Stimulated activated CD4-positive, alpha-beta T cell treated with anti-CD3 and anti-CD28 coated beads, Interleukin-12 subunit alpha, Interleukin-12 subunit beta, amount 100 ng/mL, for 48 hours (primary cell): ENCODE results near the gene WDR1.

Experiments
- DNase-seq, 3 donors: peaks; one replicate each; pipeline ENCODE4 v3.0.0-alpha.2; 2020; ENCODE audit warnings: low read depth in 2 of 3, low spot score in 1 of 3

WDR1 gene, protein sequence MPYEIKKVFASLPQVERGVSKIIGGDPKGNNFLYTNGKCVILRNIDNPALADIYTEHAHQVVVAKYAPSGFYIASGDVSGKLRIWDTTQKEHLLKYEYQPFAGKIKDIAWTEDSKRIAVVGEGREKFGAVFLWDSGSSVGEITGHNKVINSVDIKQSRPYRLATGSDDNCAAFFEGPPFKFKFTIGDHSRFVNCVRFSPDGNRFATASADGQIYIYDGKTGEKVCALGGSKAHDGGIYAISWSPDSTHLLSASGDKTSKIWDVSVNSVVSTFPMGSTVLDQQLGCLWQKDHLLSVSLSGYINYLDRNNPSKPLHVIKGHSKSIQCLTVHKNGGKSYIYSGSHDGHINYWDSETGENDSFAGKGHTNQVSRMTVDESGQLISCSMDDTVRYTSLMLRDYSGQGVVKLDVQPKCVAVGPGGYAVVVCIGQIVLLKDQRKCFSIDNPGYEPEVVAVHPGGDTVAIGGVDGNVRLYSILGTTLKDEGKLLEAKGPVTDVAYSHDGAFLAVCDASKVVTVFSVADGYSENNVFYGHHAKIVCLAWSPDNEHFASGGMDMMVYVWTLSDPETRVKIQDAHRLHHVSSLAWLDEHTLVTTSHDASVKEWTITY

DNA sequence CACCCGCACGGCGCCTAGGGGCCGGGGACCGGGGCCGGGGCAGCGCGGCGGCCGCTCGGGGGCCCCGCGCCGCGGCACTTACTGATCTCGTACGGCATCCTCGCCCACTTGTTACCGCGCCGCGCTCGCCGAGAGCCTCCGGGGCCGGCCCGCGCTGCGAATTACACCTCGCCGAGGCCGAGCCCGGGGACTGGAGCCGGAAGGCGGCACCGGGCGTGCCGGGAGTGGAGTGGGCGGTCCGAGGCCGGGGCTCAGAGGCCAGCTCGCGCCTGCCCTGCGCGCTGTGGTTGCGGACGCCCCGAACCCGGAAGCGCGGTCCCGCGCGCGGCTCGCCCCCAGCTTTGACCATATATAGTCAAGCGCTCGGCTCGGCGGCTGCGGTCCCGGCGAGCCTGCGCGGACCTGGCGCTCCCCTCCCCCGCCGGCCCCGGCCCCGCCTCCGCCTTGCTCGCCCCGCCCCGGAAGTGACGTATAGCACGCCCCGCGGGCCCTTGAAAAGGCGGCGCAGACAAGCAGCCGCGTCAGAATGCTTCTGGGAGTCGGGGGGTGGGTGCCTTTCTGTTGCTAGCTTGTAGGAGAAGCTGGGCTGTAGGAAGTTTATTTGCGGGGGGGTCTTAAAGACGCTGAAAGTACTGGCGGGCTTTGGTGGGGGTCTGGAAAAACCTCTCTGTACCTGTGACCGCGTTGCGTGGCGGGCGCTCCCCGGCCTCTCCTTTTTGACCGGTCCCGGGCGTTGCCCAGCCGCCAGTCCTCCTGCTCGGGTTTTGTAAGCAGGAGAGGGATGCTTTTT, at the start of gene WDR1:
Gene WDR1 (minus strand): TSS at position 231 of the 790 bp plus-strand sequence. CDS start 133 bp downstream, at position 98.
- DNase-seq = peak; percentile 86 to 93 (median 88)

DNA sequence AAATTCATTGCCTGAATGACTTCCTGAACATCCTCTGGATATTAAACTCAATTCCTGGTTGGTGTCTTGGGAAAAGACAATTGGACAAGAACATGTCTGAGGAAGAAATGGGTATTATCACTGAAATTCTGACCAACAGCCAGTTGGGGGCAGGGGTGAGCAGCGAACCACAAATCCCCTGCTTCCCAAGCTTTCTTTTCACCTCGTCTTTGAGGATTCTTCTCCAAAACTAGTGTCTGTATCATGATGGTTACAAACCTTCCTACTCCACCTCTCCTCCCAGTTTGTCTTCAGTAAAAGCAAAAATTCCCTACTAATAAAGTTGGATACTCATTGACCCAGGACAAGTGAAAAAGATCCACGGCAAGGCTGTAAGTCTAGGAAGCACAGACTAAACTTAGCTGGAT, 48.3 kb upstream of the WDR1 start:
- DNase-seq = peak in 1 of 3 donors; percentile 9

DNA sequence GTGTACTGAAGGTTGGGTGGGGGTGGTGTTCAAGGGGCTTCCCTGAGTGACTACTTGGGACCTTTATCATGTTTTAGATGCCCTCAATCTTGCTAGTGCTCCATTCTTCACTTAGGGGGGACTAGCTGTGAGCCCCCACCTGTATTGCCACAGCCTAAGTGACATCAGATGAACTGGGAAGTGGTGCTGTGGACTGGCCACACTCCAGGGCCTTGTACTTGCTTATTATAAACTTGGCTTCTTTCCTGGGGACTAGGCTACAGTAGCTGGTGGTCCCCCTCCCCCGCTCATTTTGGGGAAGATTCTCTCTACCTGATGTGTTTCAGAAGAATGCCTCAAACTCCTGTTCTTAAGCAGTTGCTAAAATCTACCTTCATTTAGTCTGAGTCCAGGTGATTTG, 46.7 kb upstream of the WDR1 start:
- DNase-seq = no peak

DNA sequence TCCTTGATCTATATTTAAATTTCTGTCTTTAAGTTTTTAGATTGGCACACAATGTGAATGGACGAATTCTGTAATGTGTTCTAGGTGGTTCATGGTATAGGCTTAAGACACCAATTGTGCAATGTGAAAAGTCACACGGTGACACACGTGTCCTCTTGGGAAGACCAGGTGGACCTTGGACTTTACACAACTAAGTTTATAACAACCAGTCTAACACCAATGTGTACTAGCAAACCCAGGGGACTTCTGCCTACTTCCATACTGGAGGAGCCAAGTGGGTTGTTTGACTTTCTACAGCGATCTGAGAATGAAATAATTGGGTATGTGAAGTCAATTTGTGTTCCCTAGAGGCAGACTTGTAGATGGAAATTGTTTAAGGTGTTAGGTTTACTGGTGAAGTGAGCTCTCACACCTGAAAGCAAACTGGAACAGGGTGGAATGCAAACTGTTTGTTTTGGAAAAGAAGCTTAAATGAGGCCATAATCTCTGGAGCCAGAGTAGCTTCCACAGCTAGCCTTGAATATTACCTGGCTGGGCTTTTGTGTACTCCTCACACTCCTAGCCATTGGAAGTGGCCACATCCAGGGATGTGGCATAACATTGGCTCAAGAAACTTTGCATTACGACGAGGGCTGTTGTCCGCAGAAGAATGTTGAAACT, 45.9 kb upstream of the WDR1 start:
- DNase-seq = no peak

DNA sequence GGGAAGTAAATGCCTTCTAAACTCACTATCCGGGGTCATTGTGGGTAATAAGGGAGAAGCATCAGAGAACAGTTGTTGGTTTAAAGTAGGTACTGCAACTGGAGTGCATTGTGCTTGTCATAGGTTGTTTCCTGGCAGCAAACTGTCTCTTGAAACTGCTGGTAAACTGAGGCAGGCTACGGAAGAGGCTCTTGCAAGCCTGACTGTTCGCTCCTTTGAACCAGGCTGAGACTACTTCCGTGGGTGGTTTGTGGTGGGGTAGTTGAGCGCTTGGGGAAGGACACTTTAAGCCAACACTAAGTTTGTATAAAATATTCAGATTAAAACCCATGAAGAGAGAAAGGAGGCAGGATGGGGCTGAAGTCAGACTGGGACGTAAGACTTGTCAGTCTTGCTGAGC, 45.2 kb upstream of the WDR1 start:
- DNase-seq = peak in 1 of 3 donors; percentile 7

DNA sequence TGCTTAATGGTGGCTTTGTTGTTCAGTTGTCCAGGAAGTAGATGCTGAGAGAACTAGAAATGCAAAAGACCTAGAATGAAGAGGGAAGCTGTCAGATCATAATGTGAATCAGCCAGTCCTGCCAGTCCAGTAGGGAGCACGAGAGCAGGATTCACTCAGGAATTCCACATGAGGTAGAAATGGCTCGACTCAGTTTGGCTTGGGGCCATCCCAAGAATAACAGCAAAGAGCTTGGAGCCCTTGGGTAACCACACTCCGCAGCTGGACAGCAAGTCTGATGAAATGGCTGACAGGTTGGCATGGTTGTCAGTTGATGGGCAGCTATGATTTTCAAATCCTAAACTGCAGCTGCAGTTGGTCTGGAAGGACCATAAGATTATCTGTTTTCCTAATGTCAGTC, 44.5 kb upstream of the WDR1 start:
- no peak for DNase-seq

DNA sequence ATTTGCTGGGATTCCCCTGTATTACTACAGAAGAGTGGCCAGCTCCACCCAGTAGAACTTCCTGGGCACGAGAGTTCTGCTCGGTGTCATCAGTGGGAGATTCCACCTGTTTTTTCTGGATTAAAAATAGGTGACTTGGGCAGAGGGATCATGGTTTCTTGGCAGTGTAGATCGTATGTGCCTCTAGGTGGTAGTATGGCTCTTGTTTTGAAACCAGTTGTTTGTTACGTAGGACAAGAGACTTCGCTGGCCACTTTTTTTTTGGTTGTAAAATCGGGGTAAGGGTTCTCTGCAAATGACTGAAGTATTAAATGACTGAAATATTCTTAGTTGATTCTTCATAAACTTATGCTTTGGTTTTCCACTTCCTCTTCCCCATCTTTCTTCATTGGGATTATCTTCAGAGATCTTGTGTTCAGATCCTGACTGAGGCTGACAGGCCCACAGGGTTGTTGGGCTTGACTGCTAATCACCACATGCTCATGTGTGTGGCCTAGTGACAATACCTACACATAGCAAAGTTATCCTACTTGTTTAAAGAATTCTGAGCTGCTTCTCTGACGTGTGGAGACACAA, 43.8 kb upstream of the WDR1 start:
- DNase-seq = no peak

DNA sequence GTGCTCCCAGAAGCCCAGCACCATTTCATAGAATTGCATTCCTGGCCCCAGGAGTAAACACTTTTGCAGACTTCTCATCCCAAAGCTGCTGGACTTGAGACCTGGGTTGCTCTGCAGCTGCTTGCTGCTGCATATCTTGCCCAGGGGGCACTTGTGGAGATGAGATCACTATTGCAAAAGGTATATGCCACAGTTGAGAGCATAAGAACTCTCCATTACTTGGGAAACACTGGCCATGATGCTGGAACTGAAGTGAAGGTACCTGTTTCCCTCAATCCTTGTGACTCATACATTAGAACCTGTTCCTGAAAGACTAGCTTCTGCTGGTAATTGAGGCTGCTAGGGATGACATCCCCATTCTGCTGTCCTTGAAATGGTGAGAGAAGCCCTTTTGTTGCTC, 43.1 kb upstream of the WDR1 start:
- DNase-seq = no peak

DNA sequence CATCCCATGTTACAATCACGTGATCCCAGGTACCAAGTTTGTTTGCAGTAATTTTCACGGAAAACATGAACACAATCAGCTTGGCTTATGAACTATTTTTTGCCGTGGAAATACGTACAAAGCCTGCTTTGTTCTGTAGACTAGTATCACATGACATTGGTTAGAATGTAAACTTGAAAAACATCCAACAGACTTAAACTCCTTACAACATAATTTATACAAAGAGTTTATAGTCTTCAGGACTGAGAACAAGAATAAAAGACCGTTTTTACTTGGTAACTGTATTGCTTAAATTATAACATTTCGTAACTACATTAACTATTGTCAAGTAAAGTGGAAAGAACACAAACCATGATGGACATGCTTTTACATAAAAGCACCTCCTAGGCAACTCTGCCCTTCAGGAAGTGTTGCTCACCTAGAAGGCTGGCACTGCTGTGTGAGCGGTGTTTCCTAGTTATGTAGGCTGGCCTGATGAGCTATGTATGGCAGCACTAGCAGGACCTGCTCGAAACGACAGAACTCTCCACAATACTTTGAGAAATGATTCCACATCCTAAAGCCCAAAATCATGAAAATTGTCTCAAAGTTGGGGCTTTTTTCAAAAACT, 41.8 kb upstream of the WDR1 start:
- DNase-seq = no peak

DNA sequence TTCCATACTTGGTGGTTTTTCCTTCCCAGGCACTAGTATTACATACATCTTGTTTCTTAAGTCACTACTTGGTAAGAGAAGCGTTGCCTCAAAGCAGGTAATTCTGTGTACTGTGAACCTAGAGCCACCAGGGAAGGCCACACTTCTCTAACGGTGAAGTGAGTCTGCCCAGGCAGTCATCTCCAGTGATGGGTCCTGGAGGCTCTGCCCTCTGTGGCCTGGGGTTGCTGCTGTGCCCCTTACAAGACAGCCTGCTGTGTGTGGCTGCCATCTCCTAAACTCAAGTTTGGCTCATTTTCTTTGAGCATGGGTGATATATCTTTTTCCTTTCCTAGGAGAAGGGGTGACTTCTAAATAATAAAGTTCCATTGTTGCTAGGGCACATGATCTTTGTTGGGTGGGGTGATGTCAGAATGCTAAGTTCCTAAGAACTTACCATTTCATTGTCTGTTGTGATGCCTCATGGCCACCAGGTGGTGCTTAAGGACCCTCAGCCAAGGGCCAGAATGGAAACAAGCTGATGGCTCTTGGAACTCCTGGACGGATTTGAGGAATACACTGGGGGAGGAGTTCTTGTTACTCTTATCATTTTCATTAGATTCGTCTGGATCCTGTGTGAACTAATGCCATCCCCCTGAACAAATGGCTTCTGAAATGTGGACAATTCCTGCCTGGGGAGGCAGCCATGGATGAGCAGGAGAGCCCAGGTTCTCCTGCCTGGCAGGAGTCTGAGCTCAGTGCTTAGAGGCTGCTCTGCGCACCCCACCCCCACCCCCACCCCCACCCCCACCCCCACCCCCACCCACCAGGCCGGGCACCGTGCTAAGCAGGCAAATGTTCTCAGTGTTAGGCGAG, 41.1 kb upstream of the WDR1 start:
- peak in 2 of 3 donors; percentile 20 to 32 for DNase-seq

DNA sequence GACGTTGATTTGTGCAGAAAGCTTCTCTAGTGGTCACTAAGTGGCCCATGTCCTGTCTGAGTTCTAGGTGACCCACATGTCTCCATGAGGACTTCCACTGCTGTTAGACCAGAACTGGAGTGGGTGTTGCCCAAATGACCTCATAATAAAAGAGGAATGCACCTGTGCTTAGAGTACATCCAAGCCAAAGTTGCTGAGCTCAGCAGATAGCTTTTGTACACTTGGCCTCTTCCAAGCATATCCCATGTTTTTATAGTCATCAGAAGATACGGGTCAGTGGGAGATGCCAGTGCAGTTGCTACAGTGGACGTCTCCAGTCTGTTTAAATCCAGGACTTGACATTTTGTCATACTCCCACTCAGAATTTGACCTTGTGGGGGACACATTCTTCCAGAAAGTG, 37.6 kb upstream of the WDR1 start:
- DNase-seq = no peak

DNA sequence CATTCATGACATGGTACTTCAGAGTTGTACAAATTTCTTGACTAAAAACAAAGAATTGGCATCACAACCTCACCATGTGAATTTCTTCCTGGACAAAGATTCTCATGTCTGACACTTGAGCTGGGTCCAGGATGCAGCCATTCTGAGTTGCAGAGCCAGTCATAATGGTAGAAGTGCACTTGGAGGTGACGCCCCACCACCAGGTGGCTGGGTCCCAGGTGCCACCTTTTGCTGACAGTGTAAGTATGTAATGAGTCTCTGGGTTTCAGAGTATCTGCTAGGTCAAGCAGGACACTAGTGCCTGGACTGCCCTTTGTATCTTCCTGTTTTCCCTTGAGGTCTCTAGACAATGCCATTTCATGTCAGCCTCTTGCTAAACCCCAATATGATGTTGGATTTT, 36.6 kb upstream of the WDR1 start:
- no peak for DNase-seq

DNA sequence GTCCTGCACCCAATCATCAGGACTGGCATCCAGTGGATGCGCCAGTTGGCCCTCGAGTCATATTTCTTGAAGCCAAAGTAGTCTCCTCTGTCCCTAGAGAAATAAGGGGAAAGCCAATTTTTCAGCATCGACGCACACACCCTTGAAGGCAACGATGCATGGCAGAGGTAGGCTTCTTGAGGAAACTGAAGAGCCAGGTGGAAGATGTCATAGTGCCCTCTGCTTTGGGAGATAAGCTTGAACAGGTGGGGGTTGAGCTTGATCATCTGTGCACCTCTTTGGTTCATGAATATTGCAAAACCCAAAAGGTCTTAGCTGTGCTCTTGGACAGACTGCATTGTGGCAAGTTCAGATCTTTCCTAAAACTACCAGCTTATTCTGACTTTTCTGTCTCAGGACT, 34.6 kb upstream of the WDR1 start:
- DNase-seq = no peak

DNA sequence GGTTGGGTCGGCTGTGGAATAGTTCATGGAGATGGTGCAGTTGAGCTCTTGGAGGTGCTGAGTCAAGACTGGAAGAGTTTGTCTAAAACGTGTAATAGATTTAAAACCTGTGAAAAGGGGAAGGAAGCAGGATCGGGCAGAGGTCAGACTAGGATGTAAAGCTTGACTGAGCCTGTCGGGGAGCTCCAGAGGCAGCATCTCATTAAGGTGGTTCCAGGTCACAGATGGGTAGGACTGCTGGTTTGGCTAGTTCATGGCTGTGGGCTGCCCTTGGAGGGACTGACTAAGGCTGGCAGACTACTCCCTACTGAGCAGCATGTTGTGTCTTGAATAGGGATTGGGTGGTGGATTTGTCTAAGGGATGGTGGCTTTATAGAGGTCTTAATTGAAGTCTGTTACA, 28.4 kb upstream of the WDR1 start:
- DNase-seq = no peak

DNA sequence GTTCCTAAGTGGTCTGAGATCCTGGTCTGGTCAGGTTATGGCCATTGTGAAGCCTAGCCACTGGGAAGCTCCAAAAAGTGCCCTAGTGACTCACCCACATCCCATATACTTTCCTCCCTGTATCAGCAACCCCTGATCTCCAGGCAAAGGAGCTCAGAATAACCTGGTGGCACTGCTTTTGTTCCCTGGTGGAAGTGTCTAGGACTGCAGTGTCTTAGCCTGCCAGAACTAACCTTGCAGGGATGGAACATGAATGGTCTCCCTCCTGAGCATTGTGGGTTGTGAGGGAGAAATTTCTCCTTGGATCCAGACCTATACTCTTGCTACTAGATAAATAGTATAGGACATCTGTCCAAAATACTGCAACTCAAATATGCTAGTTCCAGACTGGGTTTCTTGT, 27.9 kb upstream of the WDR1 start:
- no peak for DNase-seq

DNA sequence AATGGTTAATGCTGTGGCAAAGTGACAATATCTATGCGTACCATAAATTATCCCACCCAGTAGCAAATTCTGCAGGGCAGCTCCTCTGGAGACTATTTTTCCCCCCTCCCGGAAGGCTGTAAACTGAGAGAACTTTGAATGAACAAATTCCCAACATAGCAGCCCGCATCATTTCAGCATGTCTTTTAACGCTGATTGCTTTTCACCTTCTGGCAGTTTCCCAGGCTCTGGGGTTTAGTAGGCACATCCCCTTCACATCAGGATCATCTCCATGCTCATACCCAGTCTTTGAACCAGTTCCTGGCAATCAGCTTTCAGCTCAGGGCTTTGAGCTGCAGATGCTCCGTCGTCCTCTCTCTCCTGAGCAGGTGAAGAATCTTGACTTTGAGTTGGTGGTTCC, 26.6 kb upstream of the WDR1 start:
- DNase-seq = no peak

DNA sequence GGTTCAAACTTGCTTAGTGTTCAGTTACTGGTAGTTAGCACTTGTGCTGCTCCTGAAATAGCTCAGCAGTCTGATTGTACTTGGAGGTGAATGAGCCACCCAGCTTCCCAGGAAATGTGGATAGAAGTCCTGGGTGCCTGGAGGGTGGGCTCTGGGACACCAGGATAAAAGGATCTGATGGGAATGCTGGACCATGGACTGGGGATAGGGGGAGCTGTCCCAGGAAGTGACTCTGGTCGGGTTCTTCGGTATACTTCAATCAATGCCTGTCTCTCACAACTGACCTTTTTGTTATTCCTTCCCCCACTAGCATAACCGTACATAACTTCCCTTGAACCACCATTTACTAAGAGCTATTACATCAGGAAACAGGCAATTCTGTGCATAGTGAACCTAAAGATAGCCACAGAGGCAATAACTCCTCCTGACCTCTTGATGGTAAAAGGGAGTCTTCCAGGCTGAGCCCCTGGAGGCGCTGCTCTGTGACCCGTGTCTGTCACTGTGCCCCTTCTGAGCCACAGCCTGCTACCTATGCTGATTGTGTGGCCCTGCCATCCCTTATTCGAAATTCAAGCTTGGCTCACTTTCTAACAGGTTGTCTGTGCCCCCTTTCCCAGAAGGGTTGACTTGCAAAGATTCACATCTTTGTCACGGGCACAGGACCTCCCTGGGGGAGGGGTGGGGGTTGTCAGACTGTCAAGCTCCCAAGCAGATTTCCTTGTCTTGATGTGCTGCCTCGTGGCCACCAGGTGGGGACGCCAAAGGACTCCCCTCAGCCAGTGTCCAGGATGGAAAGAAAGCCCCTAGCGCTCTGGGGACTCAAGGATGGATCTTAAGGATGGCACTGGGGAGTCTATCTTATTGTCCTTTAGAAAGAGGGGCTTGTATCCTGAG, 24.5 kb upstream of the WDR1 start:
- DNase-seq = no peak

DNA sequence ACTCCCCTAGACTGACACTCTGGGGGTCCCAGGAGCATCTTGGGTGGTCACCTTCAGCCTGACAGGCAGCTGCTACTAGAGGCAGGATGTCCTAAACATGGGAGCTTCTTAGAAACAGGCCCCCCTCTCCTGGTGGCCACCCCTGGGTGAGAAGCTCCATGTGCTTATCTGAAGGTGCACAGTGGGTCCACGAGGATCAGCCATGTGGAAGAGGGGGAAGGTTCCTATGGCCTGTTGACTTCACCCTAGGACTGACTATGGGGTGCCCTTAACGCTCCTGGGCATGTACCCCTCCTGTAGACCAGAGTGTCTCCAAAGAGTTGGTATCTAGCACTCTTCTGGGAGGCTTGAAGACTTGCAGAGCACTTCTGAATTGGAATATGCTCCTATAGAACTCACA, 22.9 kb upstream of the WDR1 start:
- DNase-seq = no peak

DNA sequence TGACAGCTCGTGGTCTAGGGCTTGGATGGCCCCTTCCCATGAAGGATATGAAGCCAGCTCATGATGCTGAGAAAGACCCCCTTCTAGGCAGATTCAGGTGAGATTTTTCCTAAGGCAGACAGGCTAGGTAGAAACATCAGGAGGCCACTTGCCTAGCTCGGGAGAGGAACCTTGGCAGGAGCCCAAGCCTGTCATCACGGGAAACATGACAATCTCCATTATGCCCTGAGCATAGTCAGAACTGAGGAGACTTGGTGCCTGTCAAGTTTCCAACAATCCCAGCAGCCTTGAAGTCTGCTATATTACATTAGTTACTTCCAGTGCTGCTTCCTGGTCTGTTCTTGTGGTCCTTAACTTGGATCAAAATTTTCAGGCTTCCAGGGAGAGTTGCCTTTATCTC, 18.7 kb upstream of the WDR1 start:
- no peak for DNase-seq
